Lower lobe of right lung (tissue), 2 donors: Measurements from ENCODE around the gene LDB1. TPM values are rescaled to one million over a fixed set of nuclear protein-coding genes. Genes with fewer than 3 reads are reported as not detected.

Experiments used
- ATAC-seq, 2 donors: fragments of 200-7000 bp; cut with Tn5 transposase; one replicate each; pipeline ENCODE4 v1.9.1; 2020 to 2022; ENCODE audit warnings: mild to moderate bottlenecking in 2 of 2, moderate library complexity in 2 of 2
- DNase-seq: peaks from one replicate; pipeline ENCODE4 v3.0.0-alpha.2; 2020
- H3K27ac ChIP-seq: fragments of 200-600 bp; one replicate; pipeline ENCODE4 v1.8.0; 2022
- H3K27me3 ChIP-seq: fragments of 200-600 bp; one replicate; pipeline ENCODE4 v1.8.0; 2022; ENCODE audit warnings: low read depth
- H3K36me3 ChIP-seq: fragments of 200-600 bp; one replicate; pipeline ENCODE4 v1.8.0; 2022; ENCODE audit warnings: mild to moderate bottlenecking
- H3K4me1 ChIP-seq: fragments of 200-600 bp; one replicate; pipeline ENCODE4 v1.8.0; 2022
- H3K4me3 ChIP-seq: fragments of 200-600 bp; one replicate; pipeline ENCODE4 v1.8.0; 2022; ENCODE audit warnings: mild to moderate bottlenecking
- H3K9me3 ChIP-seq: fragments of 200-600 bp; one replicate; pipeline ENCODE4 v1.8.0; 2022
- intact Hi-C: fragments of 100-400 bp; cut with DNase I; formaldehyde crosslinking; loops from one replicate; pipeline ENCODE4 v1.11.0; 2022
- total RNA-seq: library from RNA; stranded (reverse); fragmentation: NEBNext Ultra II Directional; extraction: Animal tissue kit (Norgen Biotek cat#: 25700); gene quantifications from one replicate; pipeline ENCODE4 v1.2.1, GENCODE V29; 2021
- TF ChIP-seq, protein P1 (sequence below): fragments of 200-600 bp; IDR thresholded peaks from one replicate; pipeline ENCODE4 v1.8.0; 2022; ENCODE audit warnings: antibody characterized with exemption, mild to moderate bottlenecking
- donor health status: DM: no; HTN: yes; CAD: no; lungs with severe emphysema.

The LDB1 gene
- total RNA-seq, 1 donor from 2014 or later, result 58.0 TPM

DNA sequence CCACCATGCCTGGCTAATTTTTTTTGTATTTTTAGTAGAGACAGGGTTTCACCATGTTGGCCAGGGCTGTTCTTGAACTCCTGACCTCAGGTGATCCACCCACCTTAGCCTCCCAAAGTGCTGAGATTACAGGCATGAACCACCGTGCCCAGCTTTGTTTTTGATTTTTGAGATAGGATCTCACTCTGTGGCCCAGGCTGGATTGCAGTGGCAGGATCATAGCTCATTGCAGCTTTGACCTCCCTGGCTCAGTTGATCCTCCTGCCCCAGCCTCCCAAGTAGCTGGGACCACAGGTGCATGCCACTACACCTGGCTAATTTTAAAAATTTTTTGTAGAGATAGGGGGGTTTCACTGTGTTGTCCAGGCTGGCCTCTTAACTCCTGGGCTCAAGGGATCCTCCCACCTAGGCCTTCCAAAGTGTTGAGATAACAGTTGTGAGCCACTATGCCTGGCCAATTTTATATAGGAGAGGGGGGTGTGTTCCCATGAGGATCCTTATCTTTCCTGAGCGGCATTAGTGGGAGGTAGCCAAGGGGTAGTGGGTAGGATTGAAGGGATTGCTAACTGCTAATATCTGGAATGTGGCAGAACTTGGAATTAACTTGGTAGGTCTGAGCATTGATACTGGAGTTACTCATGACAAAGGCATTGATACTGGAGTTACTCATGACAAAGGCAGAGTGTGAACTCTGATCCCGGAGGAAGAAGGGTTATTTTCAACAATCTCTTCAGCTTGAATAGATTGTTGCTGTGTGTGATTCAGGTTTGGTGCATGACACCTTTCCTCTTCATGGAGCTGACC lies 31.0 kb upstream of the LDB1 start:
- DNase-seq, result no peak
- Histone ChIP-seq H3K4me3 (peak overlapping the region; percentile 86), H3K36me3 (peaks cover 70% of the 10 kb centered on the region), H3K27me3 (no peaks in the 10 kb centered on the region), H3K4me1 (peaks cover 20% of the 10 kb centered on the region), H3K27ac (peak overlapping the region; percentile 89), H3K9me3 (no peaks in the 10 kb centered on the region)
- no peak for ATAC-seq
- TF ChIP-seq, protein P1, sequence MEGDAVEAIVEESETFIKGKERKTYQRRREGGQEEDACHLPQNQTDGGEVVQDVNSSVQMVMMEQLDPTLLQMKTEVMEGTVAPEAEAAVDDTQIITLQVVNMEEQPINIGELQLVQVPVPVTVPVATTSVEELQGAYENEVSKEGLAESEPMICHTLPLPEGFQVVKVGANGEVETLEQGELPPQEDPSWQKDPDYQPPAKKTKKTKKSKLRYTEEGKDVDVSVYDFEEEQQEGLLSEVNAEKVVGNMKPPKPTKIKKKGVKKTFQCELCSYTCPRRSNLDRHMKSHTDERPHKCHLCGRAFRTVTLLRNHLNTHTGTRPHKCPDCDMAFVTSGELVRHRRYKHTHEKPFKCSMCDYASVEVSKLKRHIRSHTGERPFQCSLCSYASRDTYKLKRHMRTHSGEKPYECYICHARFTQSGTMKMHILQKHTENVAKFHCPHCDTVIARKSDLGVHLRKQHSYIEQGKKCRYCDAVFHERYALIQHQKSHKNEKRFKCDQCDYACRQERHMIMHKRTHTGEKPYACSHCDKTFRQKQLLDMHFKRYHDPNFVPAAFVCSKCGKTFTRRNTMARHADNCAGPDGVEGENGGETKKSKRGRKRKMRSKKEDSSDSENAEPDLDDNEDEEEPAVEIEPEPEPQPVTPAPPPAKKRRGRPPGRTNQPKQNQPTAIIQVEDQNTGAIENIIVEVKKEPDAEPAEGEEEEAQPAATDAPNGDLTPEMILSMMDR, result no peak
- intact Hi-C loops, result no loop called here

DNA sequence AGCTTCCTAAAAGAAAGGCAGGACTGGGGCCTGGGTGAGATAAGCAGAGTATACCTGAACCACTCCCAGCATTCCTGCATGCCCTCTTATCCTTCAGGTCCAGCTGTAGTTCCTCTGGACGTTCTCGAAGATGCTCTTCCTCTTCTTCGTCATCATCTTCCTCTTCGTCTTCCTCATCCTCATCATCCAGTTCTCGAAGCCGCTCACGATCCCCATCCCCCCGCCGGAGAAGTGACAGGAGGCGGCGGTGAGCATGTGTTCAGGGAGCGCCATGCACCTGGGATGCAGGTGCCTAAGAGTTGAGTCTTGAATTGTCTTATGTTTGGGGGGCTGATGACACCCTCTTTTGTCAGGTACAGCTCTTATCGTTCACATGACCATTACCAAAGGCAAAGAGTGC lies 28.1 kb upstream of the LDB1 start:
- H3K27me3 ChIP-seq, result no peaks in the 10 kb centered on the region
- intact Hi-C loops, result no loop called here
- TF ChIP-seq, protein P1, result no peak
- no peaks in the 10 kb centered on the region for H3K9me3 ChIP-seq
- no peak overlapping the region for H3K27ac ChIP-seq
- ATAC-seq (no peak), DNase-seq (no peak)
- H3K4me3 ChIP-seq, result no peak overlapping the region
- H3K36me3 ChIP-seq, result peaks cover 78% of the 10 kb centered on the region
- peaks cover 13% of the 10 kb centered on the region for H3K4me1 ChIP-seq

DNA sequence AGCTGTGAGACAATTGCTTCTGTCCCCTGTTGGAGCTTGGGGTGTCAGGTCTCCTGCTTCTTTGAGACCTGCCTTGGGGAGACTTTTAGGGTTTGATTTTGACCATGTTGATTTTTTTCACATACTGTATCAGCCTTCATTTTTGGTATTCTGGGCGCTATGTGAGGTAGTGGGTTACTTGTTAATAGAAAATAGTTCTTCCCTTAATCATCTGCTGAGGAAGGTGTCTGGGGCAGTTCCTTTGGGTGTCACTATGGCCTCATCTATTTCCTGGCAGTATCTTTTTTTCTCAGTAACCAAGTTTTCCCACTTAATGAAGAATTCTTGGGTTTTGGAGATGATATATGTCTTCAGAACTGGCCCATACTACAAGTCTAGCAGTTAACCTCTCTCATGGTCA lies 27.4 kb upstream of the LDB1 start:
- Histone ChIP-seq H3K27ac (no peak overlapping the region), H3K4me1 (peaks cover 7% of the 10 kb centered on the region), H3K4me3 (no peak overlapping the region), H3K9me3 (no peaks in the 10 kb centered on the region), H3K36me3 (peaks cover 85% of the 10 kb centered on the region), H3K27me3 (no peaks in the 10 kb centered on the region)
- TF ChIP-seq, protein P1, result no peak
- no peak for DNase-seq
- no peak for ATAC-seq
- intact Hi-C loops, result no loop called here

DNA sequence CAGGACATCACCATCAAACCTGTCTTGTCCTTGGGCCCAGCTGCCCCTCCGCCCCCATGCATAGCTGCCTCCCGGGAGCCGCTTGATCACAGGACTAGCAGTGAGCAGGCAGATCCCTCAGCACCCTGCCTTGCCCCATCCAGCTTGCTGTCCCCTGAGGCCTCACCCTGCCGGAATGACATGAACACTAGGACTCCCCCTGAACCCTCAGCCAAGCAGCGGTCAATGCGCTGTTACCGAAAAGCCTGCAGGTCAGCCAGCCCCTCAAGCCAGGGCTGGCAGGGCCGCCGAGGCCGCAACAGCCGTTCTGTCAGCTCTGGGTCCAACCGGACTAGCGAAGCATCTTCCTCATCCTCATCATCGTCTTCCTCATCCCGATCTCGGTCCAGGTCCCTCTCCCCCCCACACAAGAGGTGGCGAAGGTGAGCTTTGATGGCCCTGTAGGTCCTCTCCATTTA lies 26.8 kb upstream of the LDB1 start:
- Histone ChIP-seq H3K27ac (no peak overlapping the region), H3K27me3 (no peaks in the 10 kb centered on the region), H3K9me3 (no peaks in the 10 kb centered on the region), H3K36me3 (peaks cover 87% of the 10 kb centered on the region), H3K4me1 (peaks cover 7% of the 10 kb centered on the region), H3K4me3 (no peak overlapping the region)
- no peak for ATAC-seq
- intact Hi-C loops, result no loop called here
- DNase-seq, result no peak
- TF ChIP-seq, protein P1, result no peak

DNA sequence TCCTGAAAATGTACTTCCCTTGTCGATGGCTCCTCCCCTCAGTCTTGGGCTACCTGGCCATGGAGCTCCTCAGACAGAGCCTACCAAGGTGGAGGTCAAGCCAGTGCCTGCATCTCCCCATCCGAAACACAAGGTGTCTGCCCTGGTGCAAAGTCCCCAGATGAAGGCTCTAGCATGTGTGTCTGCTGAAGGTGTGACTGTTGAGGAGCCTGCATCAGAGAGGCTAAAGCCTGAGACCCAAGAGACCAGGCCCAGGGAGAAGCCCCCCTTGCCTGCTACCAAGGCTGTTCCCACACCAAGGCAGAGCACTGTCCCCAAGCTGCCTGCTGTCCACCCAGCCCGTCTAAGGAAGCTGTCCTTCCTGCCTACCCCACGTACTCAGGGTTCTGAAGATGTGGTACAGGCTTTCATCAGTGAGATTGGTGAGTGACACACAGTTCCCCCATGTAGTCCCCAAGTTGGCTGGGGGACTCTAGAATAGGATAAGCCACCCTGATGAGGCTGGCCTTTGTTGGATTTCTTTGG lies 21.5 kb upstream of the LDB1 start:
- no peaks in the 10 kb centered on the region for H3K27me3 ChIP-seq
- no peak overlapping the region for H3K4me3 ChIP-seq
- H3K9me3 ChIP-seq, result no peaks in the 10 kb centered on the region
- H3K27ac ChIP-seq, result no peak overlapping the region
- DNase-seq (no peak), ATAC-seq (no peak)
- peaks cover 87% of the 10 kb centered on the region for H3K36me3 ChIP-seq
- H3K4me1 ChIP-seq, result peaks cover 12% of the 10 kb centered on the region
- TF ChIP-seq, protein P1, result no peak
- intact Hi-C loops, result no loop called here
